Measurements from ENCODE around the gene TUBB2A. TPM values are rescaled to one million over a fixed set of nuclear protein-coding genes. Genes with fewer than 3 reads are reported as not detected.
"Not testable (repeated sequence)": the region's sequence is repeated elsewhere in the genome, so short reads cannot be mapped to it uniquely, and the experiment has no call there.

Gene TUBB2A
- 12.8 TPM for polyA plus RNA-seq

GRCh38 chr6:3157131-3157933 lies at the start of gene TUBB2A:
Gene TUBB2A (minus strand): TSS chr6:3157544. CDS start chr6:3157463, 81 bp downstream.
- peaks cover 3% of the 10 kb centered on the region for H3K27me3 Mint-ChIP-seq
- peaks cover 17 to 19% (median 19%) of the 10 kb centered on the region in 3 donors for H3K4me1 Mint-ChIP-seq
- H3K27ac Mint-ChIP-seq = peak within 1 kb of the TSS; percentile 86 to 95 (median 91)
- H3K4me3 Mint-ChIP-seq = peak within 1 kb of the TSS; percentile 87 to 97 (median 94)
- peaks cover 2% of the 10 kb centered on the region for H3K36me3 Mint-ChIP-seq
- no peaks in the 10 kb centered on the region for H3K9me3 Mint-ChIP-seq

- no peaks in the 10 kb centered on the region for H3K36me3 Mint-ChIP-seq
- H3K9me3 Mint-ChIP-seq = peaks cover 4 to 13% (median 10%) of the 10 kb centered on the region in 3 donors
- H3K27ac Mint-ChIP-seq = no peak overlapping the region
- peaks cover 23 to 33% (median 26%) of the 10 kb centered on the region in 3 donors for H3K4me1 Mint-ChIP-seq
- H3K4me3 Mint-ChIP-seq = peak overlapping the region in 1 of 4 donors; percentile 35
- H3K27me3 Mint-ChIP-seq = peaks cover 18% of the 10 kb centered on the region
These were observed 49.1 kb upstream of the TUBB2A start for GRCh38 chr6:3206339-3207015.

- no peaks in the 10 kb centered on the region for H3K36me3 Mint-ChIP-seq
- peaks cover 23 to 33% (median 26%) of the 10 kb centered on the region in 3 donors for H3K4me1 Mint-ChIP-seq
- H3K4me3 Mint-ChIP-seq = no peak overlapping the region
- H3K27me3 Mint-ChIP-seq = peaks cover 18% of the 10 kb centered on the region
- no peak overlapping the region for H3K27ac Mint-ChIP-seq
- H3K9me3 Mint-ChIP-seq = peaks cover 4 to 13% (median 10%) of the 10 kb centered on the region in 3 donors
These were observed 48.6 kb upstream of the TUBB2A start for GRCh38 chr6:3205913-3206312.

- Mint-ChIP-seq H3K27me3 (peaks cover 18% of the 10 kb centered on the region), H3K4me3 (no peak overlapping the region), H3K9me3 (peaks cover 6 to 13% (median 10%) of the 10 kb centered on the region in 3 donors), H3K27ac (no peak overlapping the region), H3K36me3 (no peaks in the 10 kb centered on the region), H3K4me1 (peaks cover 23 to 33% (median 26%) of the 10 kb centered on the region in 3 donors)
These were observed 47.6 kb upstream of the TUBB2A start for GRCh38 chr6:3204921-3205320.

GRCh38 chr6:3202999-3203696 lies 45.8 kb upstream of the TUBB2A start:
- Mint-ChIP-seq H3K4me3 (peak overlapping the region in 2 of 4 donors; percentile 25 to 79), H3K36me3 (no peaks in the 10 kb centered on the region), H3K9me3 (peaks cover 6 to 17% (median 13%) of the 10 kb centered on the region in 3 donors), H3K27me3 (peaks cover 9% of the 10 kb centered on the region), H3K27ac (no peak overlapping the region), H3K4me1 (peaks cover 16 to 21% (median 19%) of the 10 kb centered on the region in 3 donors)

- peak overlapping the region in 1 of 4 donors; percentile 67 for H3K4me3 Mint-ChIP-seq
- H3K36me3 Mint-ChIP-seq = no peaks in the 10 kb centered on the region
- peaks cover 2% of the 10 kb centered on the region for H3K27me3 Mint-ChIP-seq
- H3K9me3 Mint-ChIP-seq = peaks cover 6 to 18% (median 13%) of the 10 kb centered on the region in 3 donors
- peaks cover 16 to 21% (median 19%) of the 10 kb centered on the region in 3 donors for H3K4me1 Mint-ChIP-seq
- no peak overlapping the region for H3K27ac Mint-ChIP-seq
These were observed 44.0 kb upstream of the TUBB2A start for GRCh38 chr6:3201388-3201787.

GRCh38 chr6:3200682-3201081 lies 43.3 kb upstream of the TUBB2A start:
- Mint-ChIP-seq H3K27me3 (peaks cover 2% of the 10 kb centered on the region), H3K9me3 (peaks cover 6 to 18% (median 13%) of the 10 kb centered on the region in 3 donors), H3K27ac (no peak overlapping the region), H3K36me3 (no peaks in the 10 kb centered on the region), H3K4me1 (peaks cover 16 to 19% (median 17%) of the 10 kb centered on the region in 3 donors), H3K4me3 (no peak overlapping the region)

GRCh38 chr6:3199382-3199781 lies 42.0 kb upstream of the TUBB2A start:
- Mint-ChIP-seq H3K4me3 (no peak overlapping the region), H3K4me1 (peaks cover 11 to 13% (median 11%) of the 10 kb centered on the region in 3 donors), H3K36me3 (no peaks in the 10 kb centered on the region), H3K27me3 (peaks cover 2% of the 10 kb centered on the region), H3K27ac (no peak overlapping the region), H3K9me3 (peaks cover 2 to 13% (median 7%) of the 10 kb centered on the region in 3 donors)

- not testable (repeated sequence) for H3K36me3 Mint-ChIP-seq
These were observed 40.4 kb upstream of the TUBB2A start for GRCh38 chr6:3197734-3198133.

GRCh38 chr6:3196770-3197169 lies 39.4 kb upstream of the TUBB2A start:
- Mint-ChIP-seq H3K9me3 (peaks cover 0 to 8% (median 2%) of the 10 kb centered on the region in 3 donors), H3K4me1 (no peaks in the 10 kb centered on the region), H3K4me3 (no peak overlapping the region)

More at GRCh38 chr6:3197734-3198133, 40.4 kb upstream of the TUBB2A start:
- H3K4me1 Mint-ChIP-seq, H3K27me3 Mint-ChIP-seq, H3K4me3 Mint-ChIP-seq, H3K27ac Mint-ChIP-seq, H3K9me3 Mint-ChIP-seq: not testable (repeated sequence)

GRCh38 chr6:3195695-3196497 lies 38.6 kb upstream of the TUBB2A start:
- no peak overlapping the region for H3K4me3 Mint-ChIP-seq
- H3K4me1 Mint-ChIP-seq = no peaks in the 10 kb centered on the region
- peaks cover 0 to 8% (median 2%) of the 10 kb centered on the region in 3 donors for H3K9me3 Mint-ChIP-seq
- no peaks in the 10 kb centered on the region for H3K36me3 Mint-ChIP-seq
- H3K27ac Mint-ChIP-seq = no peak overlapping the region
- no peaks in the 10 kb centered on the region for H3K27me3 Mint-ChIP-seq

More at GRCh38 chr6:3196770-3197169, 39.4 kb upstream of the TUBB2A start:
- Mint-ChIP-seq H3K27ac (no peak overlapping the region), H3K36me3 (no peaks in the 10 kb centered on the region), H3K27me3 (no peaks in the 10 kb centered on the region)

GRCh38 chr6:3195420-3195694 lies 38.0 kb upstream of the TUBB2A start:
- Mint-ChIP-seq H3K27me3 (no peaks in the 10 kb centered on the region), H3K27ac (no peak overlapping the region), H3K4me1 (no peaks in the 10 kb centered on the region), H3K36me3 (no peaks in the 10 kb centered on the region), H3K4me3 (no peak overlapping the region), H3K9me3 (peaks cover 0 to 8% (median 2%) of the 10 kb centered on the region in 3 donors)

- Mint-ChIP-seq H3K27me3 (no peaks in the 10 kb centered on the region), H3K27ac (no peak overlapping the region), H3K4me3 (no peak overlapping the region), H3K36me3 (no peaks in the 10 kb centered on the region), H3K4me1 (no peaks in the 10 kb centered on the region), H3K9me3 (peaks cover 0 to 8% (median 0%) of the 10 kb centered on the region in 3 donors)
These were observed 37.4 kb upstream of the TUBB2A start for GRCh38 chr6:3194535-3195419.

Measured in IgD-negative memory B cell (primary cell).